Caco-2 (cell line): ENCODE data around the gene NFASC. TPM values are rescaled to one million over a fixed set of nuclear protein-coding genes. Genes with fewer than 3 reads are reported as not detected.

Experiments
- BruUV-seq: library from RNA; stranded (reverse); fragments of 400-500 nt; replicated peaks from 2 replicates; lab custom pipeline; 2021; lab: Mats Ljungman, UMichigan
- CTCF ChIA-PET: fragments of 300-600 bp; sonication (Branson Sonifier 250); formaldehyde crosslinking; loops from one replicate; lab custom pipeline; 2022; ENCODE audit warnings: antibody characterized with exemption; lab: Charles Lee
- POLR2A ChIA-PET: fragments of 300-600 bp; sonication (Branson Sonifier 250); formaldehyde crosslinking; loops from one replicate; lab custom pipeline; 2022; ENCODE audit warnings: antibody characterized with exemption; lab: Charles Lee
- DNase-seq, 2 experiments: peaks; one replicate each; pipeline versions ENCODE4 v3.0.0 to v3.0.0-alpha.2; 2020 to 2022
- H3K27me3 ChIP-seq: replicated peaks from 2 replicates; pipeline ENCODE4 v1.6.0; 2011; ENCODE audit warnings: low read length; ENCODE audit not compliant: control insufficient read depth, insufficient read depth
- H3K36me3 ChIP-seq: 2 replicates; pipeline ENCODE4 v1.5.1; 2011; ENCODE audit warnings: low read length; ENCODE audit not compliant: control insufficient read depth, insufficient read depth
- H3K4me1 ChIP-seq: fragments of 250-450 bp; sonication (Bioruptor Pico); 2 replicates; pipeline ENCODE4 v1.5.1; 2020; ENCODE audit warnings: mild to moderate bottlenecking
- H3K4me3 ChIP-seq: 2 replicates; pipeline ENCODE4 v1.5.1; 2011; ENCODE audit warnings: low read depth, mild to moderate bottlenecking, control low read depth, low read length
- H3K9me3 ChIP-seq: fragments of 250-450 bp; sonication (Bioruptor Pico); 2 replicates; pipeline ENCODE4 v1.5.1; 2020; ENCODE audit warnings: mild to moderate bottlenecking, moderate library complexity
- H3K27ac Mint-ChIP-seq: one replicate; pipeline ENCODE4 v1.8.0; 2022; ENCODE audit warnings: mixed read lengths; ENCODE audit not compliant: unreplicated experiment
- H3K27me3 Mint-ChIP-seq: one replicate; pipeline ENCODE4 v1.8.0; 2022; ENCODE audit warnings: mixed read lengths; ENCODE audit not compliant: insufficient read depth, unreplicated experiment
- H3K36me3 Mint-ChIP-seq: one replicate; pipeline ENCODE4 v1.8.0; 2022; ENCODE audit warnings: mild to moderate bottlenecking, mixed read lengths; ENCODE audit not compliant: insufficient read depth, unreplicated experiment
- H3K4me1 Mint-ChIP-seq: one replicate; pipeline ENCODE4 v1.8.0; 2022; ENCODE audit warnings: low read depth, mixed read lengths; ENCODE audit not compliant: unreplicated experiment
- H3K4me3 Mint-ChIP-seq: one replicate; pipeline ENCODE4 v1.8.0; 2022; ENCODE audit warnings: mild to moderate bottlenecking, moderate library complexity, mixed read lengths; ENCODE audit not compliant: unreplicated experiment
- H3K9me3 Mint-ChIP-seq: one replicate; pipeline ENCODE4 v1.8.0; 2022; ENCODE audit warnings: mixed read lengths; ENCODE audit not compliant: unreplicated experiment
- CTCF ChIP-seq, 2 experiments: fragments of 200-600 bp in 1 of 2; IDR thresholded peaks; 1 replicate in 1 of 2; 2 replicates in 1 of 2; pipeline versions ENCODE4 v1.5.1 to v1.8.0; 2011 to 2022; ENCODE audit warnings: antibody characterized with exemption in 1 of 2, control low read depth in 1 of 2, inconsistent platforms in 1 of 2, low read depth in 1 of 2, low read length in 1 of 2, mild to moderate bottlenecking in 1 of 2, moderate library complexity in 1 of 2; ENCODE audit not compliant: insufficient read depth in 1 of 2, severe bottlenecking in 1 of 2, unreplicated experiment in 1 of 2
- intact Hi-C: fragments of 100-400 bp; cut with micrococcal nuclease; formaldehyde crosslinking; loops from one replicate; pipeline ENCODE4 v1.10.0; 2022; ENCODE audit not compliant: unreplicated experiment
- total RNA-seq: library from RNA; stranded (reverse); gene quantifications from 2 replicates; pipeline ENCODE4 v1.2.3, GENCODE V29; 2022

NFASC gene
- total RNA-seq, 1 experiment from 2014 or later: 1.3 TPM

DNA sequence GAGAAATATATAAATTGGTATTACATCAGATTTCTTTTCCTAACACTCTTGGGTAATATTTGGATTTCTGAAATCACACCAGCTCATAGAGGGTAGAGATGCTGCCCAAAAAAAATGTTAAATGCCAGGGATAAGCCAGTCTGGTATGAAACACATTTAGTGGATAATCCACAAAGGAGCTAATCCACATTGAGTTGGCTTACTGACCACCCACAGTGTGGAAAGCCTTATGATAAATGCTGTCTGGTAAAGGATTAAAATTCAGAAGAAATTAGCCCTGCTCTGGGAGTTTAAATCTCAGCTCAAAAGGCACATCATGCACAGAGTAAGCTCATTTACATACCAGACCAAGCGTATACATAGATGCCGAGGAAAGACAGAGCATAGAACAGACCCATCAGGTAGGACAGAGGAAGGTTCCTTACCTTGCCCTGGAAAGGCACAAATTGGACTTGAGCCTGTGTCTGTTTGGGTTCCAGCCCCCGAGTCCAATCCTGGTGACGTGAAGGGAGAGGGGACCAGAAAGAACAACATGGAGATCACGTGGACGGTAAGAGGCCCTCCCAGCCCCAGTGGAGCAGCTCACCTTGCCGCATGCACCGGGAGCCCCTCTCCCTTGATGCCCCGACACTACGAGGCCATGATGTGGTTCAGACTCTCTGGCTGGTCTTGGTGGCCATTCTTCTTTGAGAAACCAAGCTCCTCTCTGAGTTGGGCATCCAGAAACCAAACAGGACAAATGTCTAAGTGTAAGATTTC, 109.4 kb downstream of the NFASC start:
- Mint-ChIP-seq H3K9me3 (no peaks in the 10 kb centered on the region), H3K4me1 (no peaks in the 10 kb centered on the region), H3K4me3 (no peak overlapping the region), H3K36me3 (no peaks in the 10 kb centered on the region), H3K27me3 (peaks cover 19% of the 10 kb centered on the region), H3K27ac (no peak overlapping the region)
- intact Hi-C loops: no loop called here
- TF ChIP-seq CTCF (IDR thresholded peaks at IDR 0.05; ENCODE audit: insufficient read depth in 1 of 2, low read depth in 1 of 2, low read length in 1 of 2, severe bottlenecking in 1 of 2, unreplicated experiment in 1 of 2): no peak
- no peak for DNase-seq
- ChIA-PET CTCF (interaction anchor here (0.9 to 1.6 kb wide), 3 partner anchors 9 to 374 kb away, joined by 3 to 9 read pairs (median 3); no protein-coding TSS in a partner anchor), POLR2A (no interaction called here)
- H3K9me3 ChIP-seq: no peaks in the 10 kb centered on the region
- no peaks in the 10 kb centered on the region for H3K36me3 ChIP-seq
- no peaks in the 10 kb centered on the region for H3K27me3 ChIP-seq
- BruUV-seq: no TSS peak
- no peak overlapping the region for H3K4me3 ChIP-seq
- H3K4me1 ChIP-seq: no peaks in the 10 kb centered on the region

DNA sequence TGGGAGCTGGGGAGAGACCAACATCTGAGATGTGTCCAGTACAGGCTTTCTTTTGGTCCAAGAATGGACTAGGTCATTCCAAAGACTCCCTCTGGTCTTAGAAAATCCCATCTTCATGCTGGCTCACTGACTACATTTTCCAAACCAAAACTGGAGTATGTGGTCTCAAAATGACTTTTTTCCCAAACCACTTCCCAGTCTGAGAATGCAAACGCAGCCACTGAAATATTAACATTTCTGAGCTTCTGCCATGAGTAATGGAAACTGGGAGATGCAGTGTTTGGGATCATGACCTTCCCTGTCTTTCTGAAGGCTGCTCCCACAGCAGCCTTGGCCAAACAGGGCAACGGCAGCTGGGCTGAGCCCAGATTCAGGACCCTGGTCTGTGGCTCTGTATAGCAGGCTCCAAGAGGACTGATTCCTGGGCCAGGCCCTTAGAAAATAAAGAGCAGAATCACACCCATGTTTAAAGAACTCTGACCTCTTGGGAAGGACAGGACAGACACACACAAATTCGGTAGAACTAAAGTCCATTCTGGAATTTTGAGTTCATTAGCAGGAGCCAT, 110.3 kb downstream of the NFASC start:
- ChIA-PET CTCF (no interaction called here), POLR2A (no interaction called here)
- H3K27me3 Mint-ChIP-seq: peaks cover 20% of the 10 kb centered on the region
- no peak for DNase-seq
- H3K4me1 Mint-ChIP-seq: no peaks in the 10 kb centered on the region
- TF ChIP-seq CTCF (IDR thresholded peaks at IDR 0.05; ENCODE audit: insufficient read depth in 1 of 2, low read depth in 1 of 2, low read length in 1 of 2, severe bottlenecking in 1 of 2, unreplicated experiment in 1 of 2): no peak
- Histone ChIP-seq H3K9me3 (no peaks in the 10 kb centered on the region), H3K27me3 (no peaks in the 10 kb centered on the region; the same call in 1 of the 2 replicates), H3K4me1 (no peaks in the 10 kb centered on the region), H3K36me3 (no peaks in the 10 kb centered on the region), H3K4me3 (no peak overlapping the region)
- H3K27ac Mint-ChIP-seq: no peak overlapping the region
- no peaks in the 10 kb centered on the region for H3K9me3 Mint-ChIP-seq
- no peaks in the 10 kb centered on the region for H3K36me3 Mint-ChIP-seq
- no peak overlapping the region for H3K4me3 Mint-ChIP-seq
- BruUV-seq: no TSS peak
- intact Hi-C loops: no loop called here

- no peak for TF ChIP-seq CTCF (IDR thresholded peaks at IDR 0.05; ENCODE audit: insufficient read depth in 1 of 2, low read depth in 1 of 2, low read length in 1 of 2, severe bottlenecking in 1 of 2, unreplicated experiment in 1 of 2)
- no peaks in the 10 kb centered on the region for H3K9me3 ChIP-seq
- no peaks in the 10 kb centered on the region; the same call in 1 of the 2 replicates for H3K27me3 ChIP-seq
- no peak overlapping the region for H3K27ac Mint-ChIP-seq
- peaks cover 25% of the 10 kb centered on the region for H3K27me3 Mint-ChIP-seq
- CTCF ChIA-PET: no interaction called here
- H3K9me3 Mint-ChIP-seq: no peaks in the 10 kb centered on the region
- no peaks in the 10 kb centered on the region for H3K4me1 Mint-ChIP-seq
- no peak overlapping the region for H3K4me3 ChIP-seq
- H3K4me3 Mint-ChIP-seq: no peak overlapping the region
- no peaks in the 10 kb centered on the region for H3K36me3 ChIP-seq
- DNase-seq: no peak
- no peaks in the 10 kb centered on the region for H3K4me1 ChIP-seq
- H3K36me3 Mint-ChIP-seq: no peaks in the 10 kb centered on the region
- POLR2A ChIA-PET: no interaction called here
- no TSS peak for BruUV-seq
- intact Hi-C loops: no loop called here
These were observed 112.5 kb downstream of the NFASC start for GRCh38 chr1:204983136-204983535.
